ENCODE measurements around the gene ABI3BP. TPM values are rescaled to one million over a fixed set of nuclear protein-coding genes. Genes with fewer than 3 reads are reported as not detected.

Gene ABI3BP
- total and polyA plus RNA-seq, 4 donors, result 1.9 to 4.2 (median 2.4) TPM

GRCh38 chr3:100833483-100833882 lies 159.7 kb downstream of the ABI3BP start (continued):
- TF ChIP-seq, protein P1, sequence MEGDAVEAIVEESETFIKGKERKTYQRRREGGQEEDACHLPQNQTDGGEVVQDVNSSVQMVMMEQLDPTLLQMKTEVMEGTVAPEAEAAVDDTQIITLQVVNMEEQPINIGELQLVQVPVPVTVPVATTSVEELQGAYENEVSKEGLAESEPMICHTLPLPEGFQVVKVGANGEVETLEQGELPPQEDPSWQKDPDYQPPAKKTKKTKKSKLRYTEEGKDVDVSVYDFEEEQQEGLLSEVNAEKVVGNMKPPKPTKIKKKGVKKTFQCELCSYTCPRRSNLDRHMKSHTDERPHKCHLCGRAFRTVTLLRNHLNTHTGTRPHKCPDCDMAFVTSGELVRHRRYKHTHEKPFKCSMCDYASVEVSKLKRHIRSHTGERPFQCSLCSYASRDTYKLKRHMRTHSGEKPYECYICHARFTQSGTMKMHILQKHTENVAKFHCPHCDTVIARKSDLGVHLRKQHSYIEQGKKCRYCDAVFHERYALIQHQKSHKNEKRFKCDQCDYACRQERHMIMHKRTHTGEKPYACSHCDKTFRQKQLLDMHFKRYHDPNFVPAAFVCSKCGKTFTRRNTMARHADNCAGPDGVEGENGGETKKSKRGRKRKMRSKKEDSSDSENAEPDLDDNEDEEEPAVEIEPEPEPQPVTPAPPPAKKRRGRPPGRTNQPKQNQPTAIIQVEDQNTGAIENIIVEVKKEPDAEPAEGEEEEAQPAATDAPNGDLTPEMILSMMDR (IDR thresholded peaks at IDR 0.05; ENCODE audit: low read depth, low read length, missing input control), result no peak
- TF ChIP-seq SP1 (IDR thresholded peaks at IDR 0.05), result no peak
- TF ChIP-seq RXRA (IDR thresholded peaks at IDR 0.05), result no peak

DNA sequence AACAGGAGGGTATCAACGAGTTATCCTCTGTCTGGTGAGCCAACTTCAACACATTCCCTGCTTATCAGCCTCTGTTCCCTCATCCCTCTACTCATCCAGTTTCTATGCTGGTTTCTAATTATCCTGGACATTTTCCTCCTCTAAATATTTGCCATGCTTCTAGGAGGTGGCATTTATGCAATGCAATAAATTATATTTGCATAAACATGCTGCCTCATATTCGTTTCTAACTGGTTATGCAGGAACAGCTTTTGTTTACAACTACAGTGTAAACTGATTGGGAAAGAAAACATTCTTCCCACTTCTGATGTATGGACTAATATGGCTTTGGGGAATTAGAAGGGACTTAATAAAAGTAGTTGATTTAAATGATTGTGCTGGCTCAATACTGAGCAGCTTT lies 161.6 kb downstream of the ABI3BP start:
- Histone ChIP-seq H3K27me3 (ENCODE audit: control insufficient read depth in 4 of 4, insufficient read depth in 4 of 4, low read length in 3 of 4) (peaks cover 0 to 1% (median 0%) of the 10 kb centered on the region in 4 donors), H3K27ac (ENCODE audit: low read depth in 1 of 2, low read length in 2 of 2) (no peak overlapping the region), H3K9me3 (ENCODE audit: control insufficient read depth in 4 of 4, low read length in 3 of 4) (no peaks in the 10 kb centered on the region), H3K4me3 (ENCODE audit: low read depth in 1 of 3, low read length in 3 of 3) (no peak overlapping the region), H3K9ac (ENCODE audit: low read depth in 1 of 2, low read length in 2 of 2) (no peak overlapping the region), H3K36me3 (ENCODE audit: control insufficient read depth in 4 of 4, insufficient read depth in 3 of 4, low read depth in 1 of 4, low read length in 3 of 4) (no peaks in the 10 kb centered on the region), H3K4me1 (ENCODE audit: control insufficient read depth in 4 of 4, insufficient read depth in 4 of 4, low read length in 3 of 4) (no peaks in the 10 kb centered on the region)
- no peak for TF ChIP-seq RXRA (IDR thresholded peaks at IDR 0.05)
- TF ChIP-seq FOXA2 (IDR thresholded peaks at IDR 0.05), result no peak
- TF ChIP-seq TAF1 (conservative IDR thresholded peaks at IDR 0.05), result no peak
- TF ChIP-seq SP1 (IDR thresholded peaks at IDR 0.05), result no peak
- no peak for TF ChIP-seq ATF3 (IDR thresholded peaks at IDR 0.05)
- DNase-seq (ENCODE audit: low spot score), result no peak
- 54% methylated on average over 2 of the region's 2 CpGs for WGBS

GRCh38 chr3:100830931-100831330 lies 162.3 kb downstream of the ABI3BP start:
- DNase-seq (ENCODE audit: low spot score), result no peak
- Histone ChIP-seq H3K4me3 (ENCODE audit: low read depth in 1 of 3, low read length in 3 of 3) (no peak overlapping the region), H3K9me3 (ENCODE audit: control insufficient read depth in 4 of 4, low read length in 3 of 4) (no peaks in the 10 kb centered on the region), H3K9ac (ENCODE audit: low read depth in 1 of 2, low read length in 2 of 2) (no peak overlapping the region), H3K27me3 (ENCODE audit: control insufficient read depth in 4 of 4, insufficient read depth in 4 of 4, low read length in 3 of 4) (peaks cover 0 to 3% (median 0%) of the 10 kb centered on the region in 4 donors), H3K4me1 (ENCODE audit: control insufficient read depth in 4 of 4, insufficient read depth in 4 of 4, low read length in 3 of 4) (no peaks in the 10 kb centered on the region), H3K27ac (ENCODE audit: low read depth in 1 of 2, low read length in 2 of 2) (no peak overlapping the region), H3K36me3 (ENCODE audit: control insufficient read depth in 4 of 4, insufficient read depth in 3 of 4, low read depth in 1 of 4, low read length in 3 of 4) (no peaks in the 10 kb centered on the region)
- TF ChIP-seq ZBTB33 (IDR thresholded peaks at IDR 0.05), result no peak
- no peak for TF ChIP-seq GABPA (IDR thresholded peaks at IDR 0.05 in 1 of 2, conservative IDR thresholded peaks at IDR 0.05 in 1 of 2)
- TF ChIP-seq, protein P2, sequence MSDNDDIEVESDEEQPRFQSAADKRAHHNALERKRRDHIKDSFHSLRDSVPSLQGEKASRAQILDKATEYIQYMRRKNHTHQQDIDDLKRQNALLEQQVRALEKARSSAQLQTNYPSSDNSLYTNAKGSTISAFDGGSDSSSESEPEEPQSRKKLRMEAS (IDR thresholded peaks at IDR 0.05), result no peak
- no peak for TF ChIP-seq RAD21 (IDR thresholded peaks at IDR 0.05)
- TF ChIP-seq NR2F2 (IDR thresholded peaks at IDR 0.05), result no peak
- TF ChIP-seq HNF4G (IDR thresholded peaks at IDR 0.05), result no peak
- TF ChIP-seq, protein P1 (IDR thresholded peaks at IDR 0.05; ENCODE audit: low read depth, low read length, missing input control), result no peak
- TF ChIP-seq EGR1 (IDR thresholded peaks at IDR 0.05; ENCODE audit: low read depth in 2 of 2), result no peak
- no peak for TF ChIP-seq TAF1 (conservative IDR thresholded peaks at IDR 0.05)
- no peak for TF ChIP-seq HNF4A (conservative IDR thresholded peaks at IDR 0.05)
- no peak for TF ChIP-seq REST (IDR thresholded peaks at IDR 0.05)
- no peak for TF ChIP-seq JUND (IDR thresholded peaks at IDR 0.05)
- TF ChIP-seq RXRA (IDR thresholded peaks at IDR 0.05), result no peak
- TF ChIP-seq ATF3 (IDR thresholded peaks at IDR 0.05), result no peak
- no peak for TF ChIP-seq YY1 (IDR thresholded peaks at IDR 0.05)
- no peak for TF ChIP-seq SP1 (IDR thresholded peaks at IDR 0.05)
- no peak for TF ChIP-seq FOXA2 (IDR thresholded peaks at IDR 0.05)
- no peak for TF ChIP-seq FOXA1 (IDR thresholded peaks at IDR 0.05)
